Measurements from ENCODE around the gene SLC27A1.

Gene SLC27A1

GRCh38 chr19:17488593-17489391, 18.5 kb downstream of the SLC27A1 start:
- 0 out of 2 replicates have a peak overlapping the region, but pooled peaks have one; percentile 24 for H2AFZ ChIP-seq (ENCODE audit: low read length)
- TF ChIP-seq EZH2 (optimal IDR thresholded peaks at IDR 0.05; ENCODE audit: low read depth, low read length): no peak
- TF ChIP-seq EZH2phosphoT487 (IDR thresholded peaks at IDR 0.05; ENCODE audit: low read length): no peak
- peak; percentile 42 for TF ChIP-seq CTCF (IDR thresholded peaks at IDR 0.05; ENCODE audit: low read length)
- peak overlapping the region; percentile 77 for H3K4me2 ChIP-seq (ENCODE audit: low read depth, low read length)

DNA sequence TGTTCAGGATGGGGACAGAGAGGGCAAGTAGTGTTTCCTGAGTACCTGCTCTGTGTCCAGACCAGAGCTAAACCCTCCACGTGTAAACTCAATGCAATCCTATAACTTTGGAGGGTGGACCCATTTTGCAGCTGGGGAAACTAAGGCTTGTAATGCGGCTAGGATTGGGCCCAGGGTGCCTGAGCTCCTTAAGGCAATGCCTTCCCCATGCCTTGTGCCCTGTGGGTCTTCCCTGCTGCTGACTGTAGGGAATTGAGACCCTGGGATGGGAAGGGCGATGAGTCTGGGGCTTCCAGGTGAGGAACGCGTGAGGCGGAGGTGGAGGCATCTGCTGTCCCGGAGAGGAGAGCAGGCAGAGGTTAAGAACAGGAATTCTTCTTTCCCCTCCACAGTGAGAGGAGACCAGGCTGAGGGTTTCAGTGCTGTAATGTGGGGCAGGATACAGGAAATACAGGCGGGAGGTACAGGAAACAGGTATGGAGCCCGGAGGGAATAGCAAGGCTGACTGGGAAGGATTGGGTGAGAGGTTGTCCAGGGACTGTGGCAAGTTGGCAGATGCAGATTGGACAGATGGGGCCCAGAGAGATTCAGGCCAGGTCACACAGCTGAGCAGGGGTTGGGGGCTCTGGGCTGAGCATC, 19.2 kb downstream of the SLC27A1 start:
- Histone ChIP-seq H3K4me2 (ENCODE audit: low read depth, low read length) (no peak overlapping the region), H3K27me3 (replicated peaks; ENCODE audit: insufficient read depth, low read length) (peaks cover 44% of the 10 kb centered on the region), H3K79me2 (ENCODE audit: low read length) (no peaks in the 10 kb centered on the region)

More at GRCh38 chr19:17488593-17489391, 18.5 kb downstream of the SLC27A1 start:
- Histone ChIP-seq H3K27ac (ENCODE audit: low read length) (no peak overlapping the region), H3K9me3 (replicated peaks; ENCODE audit: insufficient read depth, low read length) (no peaks in the 10 kb centered on the region), H3K9me2 (replicated peaks; ENCODE audit: insufficient read depth, low read length) (no peaks in the 10 kb centered on the region), H3K9ac (ENCODE audit: low read length) (no peak overlapping the region), H3K36me3 (replicated peaks; ENCODE audit: insufficient read depth, low read length) (no peaks in the 10 kb centered on the region), H3K4me3 (ENCODE audit: low read length) (peak overlapping the region; percentile 21; the same call in 1 of the 2 replicates), H3K4me1 (ENCODE audit: low read length) (no peaks in the 10 kb centered on the region), H3K79me2 (ENCODE audit: low read length) (no peaks in the 10 kb centered on the region), H4K20me1 (ENCODE audit: insufficient read depth, low read length) (no peaks in the 10 kb centered on the region), H3F3A (ENCODE audit: insufficient read depth, low read length) (no peaks in the 10 kb centered on the region), H3K27me3 (replicated peaks; ENCODE audit: insufficient read depth, low read length) (peaks cover 50% of the 10 kb centered on the region)
- peak; percentile 75 for DNase-seq

GRCh38 chr19:17490411-17490810, 20.1 kb downstream of the SLC27A1 start:
- H3K9me2 ChIP-seq (replicated peaks; ENCODE audit: insufficient read depth, low read length): no peaks in the 10 kb centered on the region
- H3K27ac ChIP-seq (ENCODE audit: low read length): no peak overlapping the region
- no peak overlapping the region for H3K4me2 ChIP-seq (ENCODE audit: low read depth, low read length)
- H3K27me3 ChIP-seq (replicated peaks; ENCODE audit: insufficient read depth, low read length): peaks cover 39% of the 10 kb centered on the region
- no peaks in the 10 kb centered on the region for H3K79me2 ChIP-seq (ENCODE audit: low read length)
- H3K4me3 ChIP-seq (ENCODE audit: low read length): no peak overlapping the region
- DNase-seq: no peak
- no peak for TF ChIP-seq EZH2phosphoT487 (IDR thresholded peaks at IDR 0.05; ENCODE audit: low read length)
- TF ChIP-seq EZH2 (optimal IDR thresholded peaks at IDR 0.05; ENCODE audit: low read depth, low read length): no peak
- TF ChIP-seq CTCF (IDR thresholded peaks at IDR 0.05; ENCODE audit: low read length): no peak
- H3K9me3 ChIP-seq (replicated peaks; ENCODE audit: insufficient read depth, low read length): no peaks in the 10 kb centered on the region
- no peak overlapping the region for H2AFZ ChIP-seq (ENCODE audit: low read length)
- no peaks in the 10 kb centered on the region for H4K20me1 ChIP-seq (ENCODE audit: insufficient read depth, low read length)
- no peaks in the 10 kb centered on the region for H3F3A ChIP-seq (ENCODE audit: insufficient read depth, low read length)
- H3K36me3 ChIP-seq (replicated peaks; ENCODE audit: insufficient read depth, low read length): no peaks in the 10 kb centered on the region
- no peaks in the 10 kb centered on the region for H3K4me1 ChIP-seq (ENCODE audit: low read length)
- H3K9ac ChIP-seq (ENCODE audit: low read length): no peak overlapping the region

More for the DNA sequence above, 19.2 kb downstream of the SLC27A1 start:
- Histone ChIP-seq H3K36me3 (replicated peaks; ENCODE audit: insufficient read depth, low read length) (no peaks in the 10 kb centered on the region), H4K20me1 (ENCODE audit: insufficient read depth, low read length) (no peaks in the 10 kb centered on the region), H3K9me3 (replicated peaks; ENCODE audit: insufficient read depth, low read length) (no peaks in the 10 kb centered on the region), H3K4me1 (ENCODE audit: low read length) (no peaks in the 10 kb centered on the region), H3K9ac (ENCODE audit: low read length) (no peak overlapping the region), H3F3A (ENCODE audit: insufficient read depth, low read length) (no peaks in the 10 kb centered on the region), H2AFZ (ENCODE audit: low read length) (no peak overlapping the region), H3K4me3 (ENCODE audit: low read length) (no peak overlapping the region), H3K9me2 (replicated peaks; ENCODE audit: insufficient read depth, low read length) (no peaks in the 10 kb centered on the region), H3K27ac (ENCODE audit: low read length) (no peak overlapping the region)
- no peak; the same call in 1 of the 2 replicates for TF ChIP-seq CTCF (IDR thresholded peaks at IDR 0.05; ENCODE audit: low read length)
- no peak for TF ChIP-seq EZH2phosphoT487 (IDR thresholded peaks at IDR 0.05; ENCODE audit: low read length)
- no peak for TF ChIP-seq EZH2 (optimal IDR thresholded peaks at IDR 0.05; ENCODE audit: low read depth, low read length)
- no peak for DNase-seq

Data from MM.1S (cell line).